ENCODE data around the gene CCDC197.

DNA sequence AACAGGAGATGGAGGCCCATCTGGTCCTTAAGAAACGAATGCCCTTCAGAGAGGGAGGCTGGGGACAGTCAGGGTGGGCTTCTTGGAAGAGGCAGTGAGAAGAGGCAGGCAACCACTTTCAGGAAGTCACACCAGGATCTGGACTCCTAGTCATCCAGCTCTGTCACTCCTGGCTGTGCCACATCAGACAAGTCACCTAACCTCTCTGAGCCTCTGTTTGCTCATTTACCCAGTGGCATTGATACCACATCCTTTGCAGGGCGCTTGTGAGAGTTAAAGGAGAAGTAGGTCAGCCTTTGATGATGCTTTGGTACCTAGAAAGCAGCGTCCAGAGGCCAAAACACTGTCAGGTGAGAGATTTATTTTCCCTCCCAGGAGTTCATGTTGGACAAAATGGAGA is 11.1 kb downstream of the CCDC197 start:
- TF ChIP-seq, protein P1, sequence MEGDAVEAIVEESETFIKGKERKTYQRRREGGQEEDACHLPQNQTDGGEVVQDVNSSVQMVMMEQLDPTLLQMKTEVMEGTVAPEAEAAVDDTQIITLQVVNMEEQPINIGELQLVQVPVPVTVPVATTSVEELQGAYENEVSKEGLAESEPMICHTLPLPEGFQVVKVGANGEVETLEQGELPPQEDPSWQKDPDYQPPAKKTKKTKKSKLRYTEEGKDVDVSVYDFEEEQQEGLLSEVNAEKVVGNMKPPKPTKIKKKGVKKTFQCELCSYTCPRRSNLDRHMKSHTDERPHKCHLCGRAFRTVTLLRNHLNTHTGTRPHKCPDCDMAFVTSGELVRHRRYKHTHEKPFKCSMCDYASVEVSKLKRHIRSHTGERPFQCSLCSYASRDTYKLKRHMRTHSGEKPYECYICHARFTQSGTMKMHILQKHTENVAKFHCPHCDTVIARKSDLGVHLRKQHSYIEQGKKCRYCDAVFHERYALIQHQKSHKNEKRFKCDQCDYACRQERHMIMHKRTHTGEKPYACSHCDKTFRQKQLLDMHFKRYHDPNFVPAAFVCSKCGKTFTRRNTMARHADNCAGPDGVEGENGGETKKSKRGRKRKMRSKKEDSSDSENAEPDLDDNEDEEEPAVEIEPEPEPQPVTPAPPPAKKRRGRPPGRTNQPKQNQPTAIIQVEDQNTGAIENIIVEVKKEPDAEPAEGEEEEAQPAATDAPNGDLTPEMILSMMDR (IDR thresholded peaks at IDR 0.05): no peak
- TF ChIP-seq EZH2 (IDR thresholded peaks at IDR 0.05) (no peak), EZH2phosphoT487 (IDR thresholded peaks at IDR 0.05) (no peak)

Data from neural progenitor cell (in vitro differentiated cells).